Measurements from ENCODE around the gene ITGB8. TPM values are rescaled to one million over a fixed set of nuclear protein-coding genes. Genes with fewer than 3 reads are reported as not detected.

ITGB8 gene
- total and polyA plus RNA-seq, 2 of the 4 experiments (the other 2 are of a cell fraction): 2.6 to 10.2 TPM

DNA sequence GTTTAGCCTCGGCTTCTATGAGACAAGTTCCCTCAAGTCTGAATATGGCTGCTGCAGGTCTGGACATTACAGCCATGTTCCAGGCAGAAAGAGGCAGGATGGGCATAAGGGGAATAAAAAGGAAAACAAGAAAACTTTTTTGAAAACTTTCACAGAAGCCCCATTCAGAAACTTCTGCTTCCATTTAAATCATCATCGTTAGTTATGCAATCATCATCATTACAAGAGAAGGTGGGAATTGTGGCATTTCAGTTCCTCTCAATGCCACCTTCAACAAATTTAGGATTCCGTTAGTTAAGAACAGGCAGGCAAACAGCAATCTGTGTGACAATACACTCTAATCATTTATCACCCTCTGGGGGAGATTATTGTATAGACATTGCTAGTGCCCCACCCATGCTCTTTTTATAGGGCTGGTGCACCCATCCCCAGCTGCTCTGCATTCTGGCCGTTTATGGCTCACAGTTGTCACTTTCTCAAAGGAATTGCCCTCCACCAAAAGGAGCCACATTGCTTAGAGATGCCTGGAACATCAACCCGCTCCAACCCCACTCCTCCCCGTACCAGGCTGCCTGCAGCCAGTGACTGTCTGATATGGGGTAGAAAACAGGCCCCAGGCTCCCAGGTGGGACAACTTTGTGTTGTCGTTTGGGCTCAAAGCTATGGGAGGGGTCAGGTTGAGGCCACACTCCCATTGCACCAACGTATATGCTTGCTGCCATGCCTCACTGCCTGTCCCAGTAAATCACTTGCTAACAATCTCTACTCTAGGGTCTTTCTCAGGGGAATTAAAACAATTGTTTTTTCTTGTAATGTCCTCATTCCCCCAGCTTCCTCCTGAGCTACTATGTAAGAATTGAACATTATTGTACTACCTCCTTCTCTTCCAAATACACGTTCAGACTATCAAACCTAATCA lies 24.2 kb downstream of the ITGB8 start:
- Histone ChIP-seq H2AK9ac (replicated peaks; ENCODE audit: low read depth, low read length, poor library complexity) (no peak overlapping the region), H3K56ac (ENCODE audit: extremely low read depth, insufficient read depth, low read length) (no peak overlapping the region), H2BK5ac (ENCODE audit: low read depth, low read length, poor library complexity, severe bottlenecking) (no peak overlapping the region), H4K20me1 (ENCODE audit: insufficient read depth, low read length) (no peaks in the 10 kb centered on the region), H3K36me3 (ENCODE audit: control insufficient read depth, insufficient read depth, low read length) (peaks cover 6% of the 10 kb centered on the region; the same call in 1 of the 2 replicates), H3K4me1 (ENCODE audit: control insufficient read depth, insufficient read depth, low read length) (peaks cover 8% of the 10 kb centered on the region; the same call in 1 of the 2 replicates), H3K4me3 (ENCODE audit: insufficient read depth, low read depth, low read length) (no peak overlapping the region), H4K5ac (ENCODE audit: low read depth, low read length) (no peak overlapping the region), H2BK15ac (ENCODE audit: low read depth, low read length) (no peak overlapping the region), H4K91ac (ENCODE audit: insufficient read depth, low read depth, low read length) (no peak overlapping the region), H3K9me3 (ENCODE audit: control insufficient read depth, insufficient read depth, low read length) (no peaks in the 10 kb centered on the region), H2AFZ (replicated peaks; ENCODE audit: low read length, poor library complexity) (peak overlapping the region; percentile 19), H3K9me1 (ENCODE audit: insufficient read depth, low read length) (0 out of 2 replicates have a peak, but pooled peaks cover 4% of the 10 kb centered on the region), H3K27ac (ENCODE audit: insufficient read depth, low read length) (no peak overlapping the region), H3K23ac (ENCODE audit: low read depth, low read length) (no peak overlapping the region), H3K18ac (ENCODE audit: low read depth, low read length) (no peak overlapping the region), H3K4me2 (ENCODE audit: low read depth, low read length) (no peak overlapping the region), H2BK120ac (ENCODE audit: low read depth, low read length) (no peak overlapping the region), H3K79me1 (ENCODE audit: low read depth in 1 of 2, low read length in 2 of 2) (no peaks in the 10 kb centered on the region), H2BK20ac (ENCODE audit: low read depth, low read length) (no peak overlapping the region), H2AK5ac (ENCODE audit: low read depth, low read length) (no peak overlapping the region), H3K4ac (ENCODE audit: low read depth, low read length) (no peak overlapping the region), H3K14ac (replicated peaks; ENCODE audit: low read depth, low read length) (no peak overlapping the region), H4K8ac (ENCODE audit: low read depth in 2 of 2, low read length in 2 of 2) (no peak overlapping the region), H3K27me3 (ENCODE audit: control insufficient read depth, insufficient read depth, low read length) (no peaks in the 10 kb centered on the region), H3K9ac (ENCODE audit: low read depth, low read length) (no peak overlapping the region)
- BruUV-seq (replicated peaks): no TSS peak
- in situ Hi-C loops (cut with MboI; ENCODE audit: low sequenced_read_pairs): no loop called here
- dilution Hi-C loops (cut with HindIII; ENCODE audit: low sequenced_read_pairs, unreplicated experiment): no loop called here
- DNase-seq (no peak), ATAC-seq (ENCODE audit: low read depth) (no peak)
- CTCF ChIA-PET: no interaction called here
- POLR2A ChIA-PET (ENCODE audit: unreplicated experiment): no interaction called here
- 80% methylated on average over 1 of the region's 9 CpGs; no CpG with 5 or more reads in 1 of the 2 experiments for WGBS, 2 experiments (ENCODE audit: extremely low coverage in 2 of 2, insufficient read length in 1 of 2)
- TF ChIP-seq RFX5 (IDR thresholded peaks at IDR 0.05; ENCODE audit: low read depth, low read length): no peak
- no peak for TF ChIP-seq MXI1 (IDR thresholded peaks at IDR 0.05; ENCODE audit: borderline replicate concordance, low read depth, low read length)
- TF ChIP-seq CHD1 (IDR thresholded peaks at IDR 0.05; ENCODE audit: low read depth, low read length): no peak
- TF ChIP-seq MAZ (IDR thresholded peaks at IDR 0.05; ENCODE audit: borderline replicate concordance, low read depth, low read length): no peak
- no peak for TF ChIP-seq FOS (IDR thresholded peaks at IDR 0.05; ENCODE audit: low read depth, low read length)
- TF ChIP-seq RAD21 (IDR thresholded peaks at IDR 0.05; ENCODE audit: low read length): no peak
- TF ChIP-seq, protein P1, sequence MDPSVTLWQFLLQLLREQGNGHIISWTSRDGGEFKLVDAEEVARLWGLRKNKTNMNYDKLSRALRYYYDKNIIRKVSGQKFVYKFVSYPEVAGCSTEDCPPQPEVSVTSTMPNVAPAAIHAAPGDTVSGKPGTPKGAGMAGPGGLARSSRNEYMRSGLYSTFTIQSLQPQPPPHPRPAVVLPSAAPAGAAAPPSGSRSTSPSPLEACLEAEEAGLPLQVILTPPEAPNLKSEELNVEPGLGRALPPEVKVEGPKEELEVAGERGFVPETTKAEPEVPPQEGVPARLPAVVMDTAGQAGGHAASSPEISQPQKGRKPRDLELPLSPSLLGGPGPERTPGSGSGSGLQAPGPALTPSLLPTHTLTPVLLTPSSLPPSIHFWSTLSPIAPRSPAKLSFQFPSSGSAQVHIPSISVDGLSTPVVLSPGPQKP (IDR thresholded peaks at IDR 0.05; ENCODE audit: borderline replicate concordance, low read depth, low read length): no peak
- TF ChIP-seq CEBPB (IDR thresholded peaks at IDR 0.05; ENCODE audit: low read depth, low read length): no peak
- no peak for TF ChIP-seq RCOR1 (IDR thresholded peaks at IDR 0.05; ENCODE audit: insufficient replicate concordance, low read length)
- TF ChIP-seq SMC3 (IDR thresholded peaks at IDR 0.05; ENCODE audit: low read depth, low read length): no peak
- TF ChIP-seq, protein P2, sequence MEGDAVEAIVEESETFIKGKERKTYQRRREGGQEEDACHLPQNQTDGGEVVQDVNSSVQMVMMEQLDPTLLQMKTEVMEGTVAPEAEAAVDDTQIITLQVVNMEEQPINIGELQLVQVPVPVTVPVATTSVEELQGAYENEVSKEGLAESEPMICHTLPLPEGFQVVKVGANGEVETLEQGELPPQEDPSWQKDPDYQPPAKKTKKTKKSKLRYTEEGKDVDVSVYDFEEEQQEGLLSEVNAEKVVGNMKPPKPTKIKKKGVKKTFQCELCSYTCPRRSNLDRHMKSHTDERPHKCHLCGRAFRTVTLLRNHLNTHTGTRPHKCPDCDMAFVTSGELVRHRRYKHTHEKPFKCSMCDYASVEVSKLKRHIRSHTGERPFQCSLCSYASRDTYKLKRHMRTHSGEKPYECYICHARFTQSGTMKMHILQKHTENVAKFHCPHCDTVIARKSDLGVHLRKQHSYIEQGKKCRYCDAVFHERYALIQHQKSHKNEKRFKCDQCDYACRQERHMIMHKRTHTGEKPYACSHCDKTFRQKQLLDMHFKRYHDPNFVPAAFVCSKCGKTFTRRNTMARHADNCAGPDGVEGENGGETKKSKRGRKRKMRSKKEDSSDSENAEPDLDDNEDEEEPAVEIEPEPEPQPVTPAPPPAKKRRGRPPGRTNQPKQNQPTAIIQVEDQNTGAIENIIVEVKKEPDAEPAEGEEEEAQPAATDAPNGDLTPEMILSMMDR (conservative IDR thresholded peaks at IDR 0.05; ENCODE audit: low read depth, low read length): no peak
- TF ChIP-seq BHLHE40 (IDR thresholded peaks at IDR 0.05; ENCODE audit: low read depth, low read length): no peak
- TF ChIP-seq, protein P3, sequence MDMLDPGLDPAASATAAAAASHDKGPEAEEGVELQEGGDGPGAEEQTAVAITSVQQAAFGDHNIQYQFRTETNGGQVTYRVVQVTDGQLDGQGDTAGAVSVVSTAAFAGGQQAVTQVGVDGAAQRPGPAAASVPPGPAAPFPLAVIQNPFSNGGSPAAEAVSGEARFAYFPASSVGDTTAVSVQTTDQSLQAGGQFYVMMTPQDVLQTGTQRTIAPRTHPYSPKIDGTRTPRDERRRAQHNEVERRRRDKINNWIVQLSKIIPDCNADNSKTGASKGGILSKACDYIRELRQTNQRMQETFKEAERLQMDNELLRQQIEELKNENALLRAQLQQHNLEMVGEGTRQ (IDR thresholded peaks at IDR 0.05; ENCODE audit: low read depth, low read length): no peak
- intact Hi-C loops (cut with micrococcal nuclease): loop anchor here (5.0 kb wide), 1 partner anchor 32 kb away; no protein-coding TSS in a partner anchor

Data from IMR-90 (cell line).